Measurements from ENCODE around the gene KRT7. TPM values are rescaled to one million over a fixed set of nuclear protein-coding genes. Genes with fewer than 3 reads are reported as not detected.
A peak's percentile ranks its signal among the peaks of the same experiment; 100 is the strongest.

KRT7 gene
- total RNA-seq, 1 experiment from 2014 or later, result 10.0 TPM

DNA sequence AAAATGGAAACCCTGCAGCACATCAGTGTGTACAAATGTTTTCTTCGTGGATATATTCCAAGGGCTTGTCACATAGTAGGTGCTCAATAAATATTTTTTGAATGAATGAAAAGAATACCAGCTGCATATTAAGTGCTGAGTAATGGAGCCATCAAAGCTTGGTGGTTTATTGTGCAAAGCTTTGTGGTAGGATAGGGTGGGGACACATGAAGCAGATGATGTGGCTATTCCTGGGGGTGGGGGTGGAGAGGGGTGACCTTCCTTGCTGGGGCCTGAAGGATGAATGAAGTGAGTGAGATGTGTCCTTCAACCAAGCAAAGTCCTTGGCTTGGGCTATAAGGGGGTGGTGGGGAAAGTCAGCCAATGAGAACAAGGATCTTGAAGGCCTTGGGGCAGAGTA lies 62.6 kb downstream of the KRT7 start:
- no peak overlapping the region for H4K5ac ChIP-seq (ENCODE audit: insufficient read length, low read depth, low read length)
- Mint-ChIP-seq H3K27me3 (ENCODE audit: low read depth) (peaks cover 40% of the 10 kb centered on the region), H3K4me3 (no peak overlapping the region), H3K27ac (no peak overlapping the region), H3K36me3 (ENCODE audit: insufficient read depth in 1 of 3, low read depth in 3 of 3) (no peaks in the 10 kb centered on the region), H3K9me3 (no peaks in the 10 kb centered on the region), H3K4me1 (peaks cover 0 to 4% of the 10 kb centered on the region in 2 experiments; a peak in 2 of 4 replicates)
- H2BK120ac ChIP-seq (ENCODE audit: low read depth, low read length, poor library complexity, severe bottlenecking), result no peak overlapping the region
- no peak overlapping the region for H2BK20ac ChIP-seq (ENCODE audit: low read depth, low read length, poor library complexity, severe bottlenecking)
- no peak overlapping the region for H3K4ac ChIP-seq (ENCODE audit: low read depth, low read length)
- TF ChIP-seq, protein P1, sequence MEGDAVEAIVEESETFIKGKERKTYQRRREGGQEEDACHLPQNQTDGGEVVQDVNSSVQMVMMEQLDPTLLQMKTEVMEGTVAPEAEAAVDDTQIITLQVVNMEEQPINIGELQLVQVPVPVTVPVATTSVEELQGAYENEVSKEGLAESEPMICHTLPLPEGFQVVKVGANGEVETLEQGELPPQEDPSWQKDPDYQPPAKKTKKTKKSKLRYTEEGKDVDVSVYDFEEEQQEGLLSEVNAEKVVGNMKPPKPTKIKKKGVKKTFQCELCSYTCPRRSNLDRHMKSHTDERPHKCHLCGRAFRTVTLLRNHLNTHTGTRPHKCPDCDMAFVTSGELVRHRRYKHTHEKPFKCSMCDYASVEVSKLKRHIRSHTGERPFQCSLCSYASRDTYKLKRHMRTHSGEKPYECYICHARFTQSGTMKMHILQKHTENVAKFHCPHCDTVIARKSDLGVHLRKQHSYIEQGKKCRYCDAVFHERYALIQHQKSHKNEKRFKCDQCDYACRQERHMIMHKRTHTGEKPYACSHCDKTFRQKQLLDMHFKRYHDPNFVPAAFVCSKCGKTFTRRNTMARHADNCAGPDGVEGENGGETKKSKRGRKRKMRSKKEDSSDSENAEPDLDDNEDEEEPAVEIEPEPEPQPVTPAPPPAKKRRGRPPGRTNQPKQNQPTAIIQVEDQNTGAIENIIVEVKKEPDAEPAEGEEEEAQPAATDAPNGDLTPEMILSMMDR (conservative IDR thresholded peaks at IDR 0.05), result no peak
- H2BK5ac ChIP-seq (ENCODE audit: insufficient read length, low read length), result no peak overlapping the region
- H3K23me2 ChIP-seq (ENCODE audit: insufficient read length, low read depth, low read length, poor library complexity, severe bottlenecking), result no peaks in the 10 kb centered on the region
- no peaks in the 10 kb centered on the region; the same call in 1 of the 2 replicates for H3K27me3 ChIP-seq (ENCODE audit: insufficient read depth, low read length)
- H3K4me1 ChIP-seq (ENCODE audit: insufficient read depth, low read length), result no peaks in the 10 kb centered on the region
- H3K18ac ChIP-seq (ENCODE audit: insufficient read length, low read depth, low read length), result no peak overlapping the region
- no peaks in the 10 kb centered on the region for H3K79me2 ChIP-seq (ENCODE audit: insufficient read depth, low read length)
- no peaks in the 10 kb centered on the region for H4K20me1 ChIP-seq (ENCODE audit: control insufficient read depth, insufficient read depth, insufficient read length)
- H3K56ac ChIP-seq (ENCODE audit: insufficient read length, low read depth, low read length), result no peak overlapping the region
- no peak overlapping the region for H4K91ac ChIP-seq (ENCODE audit: insufficient read length, low read depth, low read length)
- no peak overlapping the region for H2BK12ac ChIP-seq (ENCODE audit: insufficient read length, low read depth, low read length)
- DNase-seq, result peak; percentile 8
- H2AK5ac ChIP-seq (ENCODE audit: insufficient read length, low read length), result no peak overlapping the region
- H3K23ac ChIP-seq (ENCODE audit: insufficient read length, low read depth, low read length), result no peak overlapping the region
- no peak overlapping the region for H4K8ac ChIP-seq (replicated peaks; ENCODE audit: insufficient read length, low read depth, low read length)
- no peak overlapping the region for H3K4me2 ChIP-seq (ENCODE audit: insufficient read depth, insufficient read length, low read length)
- no CpG with 5 or more reads among the region's 1 CpG for WGBS (ENCODE audit: extremely low coverage, insufficient read length, low lambda C conversion rate)
- no peak overlapping the region for H3K27ac ChIP-seq (ENCODE audit: insufficient read length, low read depth, low read length)
- no peaks in the 10 kb centered on the region for H3K9me3 ChIP-seq (ENCODE audit: control insufficient read depth, low read depth, low read length)
- no peaks in the 10 kb centered on the region for H3K79me1 ChIP-seq (ENCODE audit: insufficient read depth, low read depth, low read length, poor library complexity, severe bottlenecking)
- no peak overlapping the region for H2BK15ac ChIP-seq (ENCODE audit: low read depth, low read length)
- no peak overlapping the region for H2AFZ ChIP-seq (ENCODE audit: low read length)
- H3K14ac ChIP-seq (ENCODE audit: insufficient read depth, low read length), result no peak overlapping the region
- no peak overlapping the region for H3T11ph ChIP-seq (ENCODE audit: low read length)
- H3K9ac ChIP-seq (ENCODE audit: extremely low read depth, insufficient read length, low read length), result no peak overlapping the region
